ENCODE data around the gene OCLN. TPM values are rescaled to one million over a fixed set of nuclear protein-coding genes. Genes with fewer than 3 reads are reported as not detected.
"Not testable (repeated sequence)": the region's sequence is repeated elsewhere in the genome, so short reads cannot be mapped to it uniquely, and the experiment has no call there.

Gene OCLN
- total RNA-seq: 1.9 and 2.2 TPM in 2 replicates

GRCh38 chr5:69492391-69492922 lies at the start of gene OCLN:
TSS of gene OCLN (plus strand) at chr5:69492790. CDS start at chr5:69504245, 11,455 bp downstream.
- CTCF ChIA-PET: no interaction called here

DNA sequence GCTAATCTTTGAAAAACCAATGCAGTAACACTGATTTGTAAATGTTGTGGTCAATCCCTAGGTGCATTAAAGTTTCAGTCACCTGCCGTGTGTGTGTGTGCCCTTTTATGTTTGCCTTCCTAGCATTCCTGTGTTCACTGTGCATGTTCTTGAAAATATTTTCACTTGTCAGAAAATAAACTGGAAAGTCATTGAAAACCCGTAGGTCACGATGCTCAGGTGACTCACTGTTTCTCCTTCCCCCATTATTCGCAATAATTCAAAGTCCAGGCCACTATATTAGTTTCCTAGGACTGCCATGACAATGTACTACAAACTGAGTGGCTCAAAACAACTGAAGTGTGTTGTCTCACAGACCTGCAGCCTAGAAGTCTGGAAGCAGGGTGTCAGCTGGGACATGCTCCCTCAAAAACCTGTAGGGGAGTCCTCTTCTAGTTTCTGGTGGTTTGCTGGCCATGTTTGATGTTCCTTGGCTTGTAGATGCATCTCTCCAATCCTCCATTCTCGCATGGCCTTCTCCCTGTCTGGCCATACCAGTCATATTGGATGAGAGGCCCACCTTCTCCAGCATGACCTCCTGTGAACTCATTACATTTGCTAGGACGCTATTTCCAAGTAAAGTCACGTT lies 48.3 kb upstream of the OCLN start:
- no peaks in the 10 kb centered on the region for H3K9me3 Mint-ChIP-seq
- POLR2A ChIA-PET: interaction anchor here (0.5 kb wide), 1 partner anchor 17 kb away, joined by 3 read pairs; no protein-coding TSS in a partner anchor
- no peaks in the 10 kb centered on the region for H3K27me3 Mint-ChIP-seq
- H3K36me3 Mint-ChIP-seq (ENCODE audit: low read depth): no peaks in the 10 kb centered on the region
- TF ChIP-seq CTCF (IDR thresholded peaks at IDR 0.05): no peak
- intact Hi-C loops (cut with micrococcal nuclease): no loop called here
- H3K27ac Mint-ChIP-seq: no peak overlapping the region
- ATAC-seq (ENCODE audit: low read depth) (no peak), DNase-seq (no peak)
- H3K4me3 Mint-ChIP-seq: no peak overlapping the region
- CTCF ChIA-PET: no interaction called here
- H3K4me1 Mint-ChIP-seq: no peaks in the 10 kb centered on the region

More at GRCh38 chr5:69492391-69492922, at the start of gene OCLN:
- H3K36me3 Mint-ChIP-seq (ENCODE audit: low read depth): no peaks in the 10 kb centered on the region
- H3K9me3 Mint-ChIP-seq: no peaks in the 10 kb centered on the region
- intact Hi-C loops (cut with micrococcal nuclease): no loop called here
- TF ChIP-seq CTCF (IDR thresholded peaks at IDR 0.05): no peak
- peaks cover 20% of the 10 kb centered on the region for H3K4me1 Mint-ChIP-seq
- DNase-seq (peak; percentile 19), ATAC-seq (ENCODE audit: low read depth) (peak; percentile 10)
- H3K27me3 Mint-ChIP-seq: peaks cover 48% of the 10 kb centered on the region
- no peak within 1 kb of the TSS for H3K27ac Mint-ChIP-seq
- POLR2A ChIA-PET: no interaction called here
- H3K4me3 Mint-ChIP-seq: peak within 1 kb of the TSS; percentile 79

DNA sequence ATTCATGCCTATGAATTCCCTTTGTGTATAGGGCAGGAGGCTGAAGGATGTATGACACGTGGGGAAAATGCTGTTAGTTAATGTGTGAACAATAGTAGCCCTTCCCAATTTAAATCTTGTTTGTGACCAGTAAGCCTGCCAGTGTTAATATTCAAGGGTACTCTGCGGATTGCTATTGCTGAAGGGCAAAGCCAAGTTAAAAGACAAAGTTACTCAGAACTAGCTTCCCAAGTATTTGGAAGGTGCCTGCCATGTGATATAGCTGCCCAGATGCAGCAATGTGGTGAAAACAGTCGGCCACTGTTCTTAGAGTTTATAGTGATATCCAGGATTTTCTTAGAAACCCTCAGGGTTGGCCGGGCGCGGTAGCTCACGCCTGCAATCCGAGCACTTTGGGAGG lies 43.1 kb upstream of the OCLN start:
- Mint-ChIP-seq H3K36me3 (ENCODE audit: low read depth) (no peaks in the 10 kb centered on the region), H3K9me3 (no peaks in the 10 kb centered on the region), H3K4me3 (no peak overlapping the region), H3K4me1 (no peaks in the 10 kb centered on the region), H3K27me3 (no peaks in the 10 kb centered on the region), H3K27ac (no peak overlapping the region)
- no peak for TF ChIP-seq CTCF (IDR thresholded peaks at IDR 0.05)
- ATAC-seq (ENCODE audit: low read depth) (no peak), DNase-seq (no peak)
- ChIA-PET CTCF (no interaction called here), POLR2A (no interaction called here)
- intact Hi-C loops (cut with micrococcal nuclease): no loop called here

DNA sequence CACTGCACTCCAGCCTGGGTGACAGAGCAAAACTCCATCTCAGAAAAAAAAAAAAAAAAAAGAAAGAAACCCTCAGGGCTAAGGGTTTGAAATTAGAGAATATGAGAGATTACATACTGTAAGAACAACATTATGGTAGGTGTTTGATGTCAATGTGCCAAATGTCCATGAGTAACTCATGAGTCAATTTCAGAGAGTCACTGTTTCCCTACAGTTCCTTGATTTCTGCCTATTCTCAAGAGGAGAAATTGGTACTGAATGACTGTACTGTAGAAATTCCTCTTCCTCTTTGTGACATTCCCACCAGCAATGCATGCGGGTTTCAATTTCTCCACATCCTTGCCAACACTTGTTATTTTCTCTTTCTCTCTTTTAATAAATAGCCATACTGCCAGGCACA lies 42.5 kb upstream of the OCLN start:
- CTCF ChIA-PET: no interaction called here
- intact Hi-C loops (cut with micrococcal nuclease): no loop called here
- POLR2A ChIA-PET: no interaction called here
- no peaks in the 10 kb centered on the region for H3K36me3 Mint-ChIP-seq (ENCODE audit: low read depth)
- ATAC-seq (ENCODE audit: low read depth) (no peak), DNase-seq (no peak)
- no peaks in the 10 kb centered on the region for H3K4me1 Mint-ChIP-seq
- no peaks in the 10 kb centered on the region for H3K27me3 Mint-ChIP-seq
- no peak overlapping the region for H3K4me3 Mint-ChIP-seq
- H3K9me3 Mint-ChIP-seq: no peaks in the 10 kb centered on the region
- H3K27ac Mint-ChIP-seq: no peak overlapping the region
- TF ChIP-seq CTCF (IDR thresholded peaks at IDR 0.05): no peak

DNA sequence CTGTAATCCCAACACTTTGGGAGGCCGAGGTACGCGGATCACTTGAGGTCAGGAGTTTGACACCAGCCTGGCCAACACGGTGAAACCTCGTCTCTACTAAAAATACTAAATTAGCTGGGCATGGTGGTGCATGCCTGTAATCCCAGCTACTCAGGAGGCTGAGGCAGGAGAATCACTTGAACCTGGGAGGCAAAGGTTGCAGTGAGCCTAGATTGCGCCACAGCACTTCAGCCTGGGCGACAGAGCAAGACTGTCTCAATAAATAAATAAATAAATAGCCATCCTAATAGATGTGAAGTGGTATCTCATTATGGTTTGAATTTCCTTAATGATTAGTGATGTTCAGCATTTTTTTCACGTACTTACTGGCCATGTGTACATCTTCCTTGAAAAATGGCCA lies 42.1 kb upstream of the OCLN start:
- H3K27me3 Mint-ChIP-seq; H3K9me3 Mint-ChIP-seq; DNase-seq; H3K36me3 Mint-ChIP-seq (ENCODE audit: low read depth); H3K4me1 Mint-ChIP-seq; H3K27ac Mint-ChIP-seq; ATAC-seq (ENCODE audit: low read depth); intact Hi-C loops (cut with micrococcal nuclease); CTCF ChIA-PET; H3K4me3 Mint-ChIP-seq; POLR2A ChIA-PET: not testable (repeated sequence)

All from activated B cell treated with CpG ODN at 0.5 μM for 24 hours (primary cell).